Spleen (tissue), 7 donors: Measurements from ENCODE around the gene CACNA2D1.

Source experiments
- POLR2AphosphoS5 ChIP-seq, 3 donors: sonication (generic); formaldehyde crosslinking; IDR thresholded peaks; one replicate each; pipeline ENCODE4 v1.5.1; 2017; ENCODE audit warnings: antibody characterized with exemption in 3 of 3
- TF ChIP-seq, protein P1 (sequence below), 11 experiments: fragments of 200-600 bp in 7 of 11; fragments of 450-650 bp in 4 of 11; sonication (generic) in 4 of 11; IDR thresholded peaks in 8 of 11; conservative IDR thresholded peaks in 3 of 11; 1 replicate in 7 of 11; 2 replicates in 4 of 11; pipeline versions ENCODE4 v1.4.0 to v1.8.0; 2016 to 2021; ENCODE audit warnings: antibody characterized with exemption in 11 of 11, inconsistent platforms in 4 of 11, mild to moderate bottlenecking in 1 of 11
- donor health status: DM: no; HTN: no; CAD: no; lungs with moderate emphysema.
- donor health status: DM: no; HTN: no; CAD: no.
- donor health status: DM: no; HTN: no; CAD: no.

DNA sequence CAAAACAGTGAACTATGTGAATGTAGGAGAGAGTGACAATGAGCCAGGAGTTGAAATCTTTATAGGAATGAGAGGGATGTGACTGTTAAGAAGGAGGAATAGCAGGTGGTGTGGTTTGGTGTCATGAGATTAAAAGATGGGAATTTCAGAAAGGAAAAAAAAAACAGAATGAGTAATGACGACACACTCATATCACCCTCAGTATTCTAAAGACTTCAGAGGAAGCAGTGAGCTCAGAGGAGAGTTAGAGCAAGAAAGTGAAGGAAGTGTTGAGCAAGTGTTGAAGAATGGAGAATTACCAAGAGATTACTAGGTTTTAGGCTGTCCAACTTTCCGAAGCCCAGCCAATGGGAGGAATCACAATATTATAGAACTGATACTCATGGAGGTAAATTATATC, 453.2 kb downstream of the CACNA2D1 start:
- no peak for TF ChIP-seq POLR2AphosphoS5 (IDR thresholded peaks at IDR 0.05)
- TF ChIP-seq, protein P1, sequence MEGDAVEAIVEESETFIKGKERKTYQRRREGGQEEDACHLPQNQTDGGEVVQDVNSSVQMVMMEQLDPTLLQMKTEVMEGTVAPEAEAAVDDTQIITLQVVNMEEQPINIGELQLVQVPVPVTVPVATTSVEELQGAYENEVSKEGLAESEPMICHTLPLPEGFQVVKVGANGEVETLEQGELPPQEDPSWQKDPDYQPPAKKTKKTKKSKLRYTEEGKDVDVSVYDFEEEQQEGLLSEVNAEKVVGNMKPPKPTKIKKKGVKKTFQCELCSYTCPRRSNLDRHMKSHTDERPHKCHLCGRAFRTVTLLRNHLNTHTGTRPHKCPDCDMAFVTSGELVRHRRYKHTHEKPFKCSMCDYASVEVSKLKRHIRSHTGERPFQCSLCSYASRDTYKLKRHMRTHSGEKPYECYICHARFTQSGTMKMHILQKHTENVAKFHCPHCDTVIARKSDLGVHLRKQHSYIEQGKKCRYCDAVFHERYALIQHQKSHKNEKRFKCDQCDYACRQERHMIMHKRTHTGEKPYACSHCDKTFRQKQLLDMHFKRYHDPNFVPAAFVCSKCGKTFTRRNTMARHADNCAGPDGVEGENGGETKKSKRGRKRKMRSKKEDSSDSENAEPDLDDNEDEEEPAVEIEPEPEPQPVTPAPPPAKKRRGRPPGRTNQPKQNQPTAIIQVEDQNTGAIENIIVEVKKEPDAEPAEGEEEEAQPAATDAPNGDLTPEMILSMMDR (IDR thresholded peaks at IDR 0.05 in 8 of 11, conservative IDR thresholded peaks at IDR 0.05 in 3 of 11) = no peak
